ENCODE measurements around the gene ZMYND8. TPM values are rescaled to one million over a fixed set of nuclear protein-coding genes. Genes with fewer than 3 reads are reported as not detected.

The ZMYND8 gene
- total and polyA plus RNA-seq, 2 of the 8 experiments (the other 6 are each of a cell fraction or from before 2014, with no cell fraction given): 50.5 to 163 TPM

DNA sequence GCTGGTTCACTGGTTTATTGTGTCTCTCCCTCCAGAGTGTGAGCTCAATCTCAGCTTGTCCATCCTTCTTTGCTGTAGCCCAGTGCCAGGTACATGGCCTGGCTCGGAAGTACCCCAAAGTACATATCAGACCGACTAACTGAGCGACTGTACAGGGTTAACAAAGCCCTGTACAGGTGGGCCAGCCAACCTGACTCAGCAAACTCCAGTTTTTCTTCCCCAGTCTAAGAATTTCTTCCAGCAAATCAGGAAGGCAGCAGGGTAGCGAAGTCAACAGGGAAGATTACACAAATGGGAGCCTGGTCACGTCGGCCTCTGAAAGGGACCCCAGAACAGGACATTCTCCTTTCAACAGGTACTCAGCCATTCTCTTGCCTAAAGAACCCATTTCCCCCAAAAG, 31.3 kb downstream of the ZMYND8 start:
- H3K4ac ChIP-seq (replicated peaks; ENCODE audit: insufficient read length, low read depth, low read length): peak overlapping the region; percentile 69
- H2BK20ac ChIP-seq (ENCODE audit: low read length): no peak overlapping the region
- H3K9me3 ChIP-seq (ENCODE audit: insufficient read depth in 2 of 2, low read depth in 1 of 2, low read length in 1 of 2): no peaks in the 10 kb centered on the region
- no peak overlapping the region for H2BK120ac ChIP-seq (replicated peaks; ENCODE audit: low read depth, low read length)
- H2BK12ac ChIP-seq (ENCODE audit: low read depth, low read length): no peak overlapping the region
- no peak overlapping the region for H3K56ac ChIP-seq (replicated peaks; ENCODE audit: insufficient read length, low read depth, low read length)
- H4K8ac ChIP-seq (ENCODE audit: extremely low read depth, insufficient read depth, low read length): no peak overlapping the region
- peaks cover 2 to 4% of the 10 kb centered on the region in 2 experiments for H4K20me1 ChIP-seq (replicated peaks in 1 of 2; ENCODE audit: control insufficient read depth in 1 of 2, insufficient read depth in 2 of 2, low read length in 2 of 2)
- FAIRE-seq (no peak), DNase-seq (ENCODE audit: low read depth in 1 of 2, low spot score in 2 of 2) (no peak)
- 93% methylated on average over 6 of the region's 6 CpGs; no CpG with 5 or more reads in 1 of the 2 experiments for WGBS, 2 experiments (ENCODE audit: extremely low coverage in 1 of 2, insufficient coverage in 1 of 2, insufficient read length in 1 of 2, insufficient replicate concordance in 2 of 2, low coverage in 1 of 2, low lambda C conversion rate in 2 of 2, missing lambda C conversion rate in 1 of 2)
- no peak overlapping the region; the same call in 1 of the 2 replicates for H3K27ac ChIP-seq (ENCODE audit: low read depth, low read length)
- H3K27me3 ChIP-seq (replicated peaks in 1 of 4; ENCODE audit: control insufficient read depth in 3 of 4, extremely low read depth in 1 of 4, insufficient read depth in 3 of 4, low read length in 3 of 4): no peaks in the 10 kb centered on the region
- ChIA-PET CTCF (ENCODE audit: partially characterized antibody) (interaction anchor here (0.6 to 5.3 kb wide), 7 partner anchors 19 to 339 kb away, joined by 3 to 33 read pairs (median 3); partner anchors contain the start of gene ZMYND8), POLR2A (ENCODE audit: partially characterized antibody) (interaction anchor here (1.5 to 31.3 kb wide), 4 partner anchors 6 to 28 kb away, joined by 3 to 1191 read pairs (median 54); partner anchors contain the start of gene ZMYND8)
- peaks cover 0 to 6% (median 0%) of the 10 kb centered on the region in 4 experiments; a peak in 1 of 8 replicates for H3K36me3 ChIP-seq (ENCODE audit: control insufficient read depth in 2 of 4, insufficient read depth in 4 of 4, low read length in 3 of 4)
- H3K4me3 ChIP-seq (ENCODE audit: extremely low read depth in 1 of 4, insufficient read depth in 2 of 4, low read depth in 3 of 4, low read length in 4 of 4): no peak overlapping the region
- H3K4me2 ChIP-seq (ENCODE audit: insufficient read depth in 1 of 2, low read depth in 2 of 2, low read length in 2 of 2): no peak overlapping the region
- peak overlapping the region; percentile 6 for H4K5ac ChIP-seq (ENCODE audit: insufficient read length, low read depth, low read length)
- H3K9ac ChIP-seq (replicated peaks in 1 of 4; ENCODE audit: extremely low read depth in 1 of 4, low read depth in 3 of 4, low read length in 3 of 4): no peak overlapping the region
- H3K14ac ChIP-seq (ENCODE audit: insufficient read length): no peak overlapping the region
- H2BK5ac ChIP-seq (ENCODE audit: low read depth, low read length): peak overlapping the region; percentile 58; the same call in 1 of the 2 replicates
- peaks cover 2% of the 10 kb centered on the region; the same call in 1 of the 2 replicates for H3K23me2 ChIP-seq (ENCODE audit: low read depth, low read length)
- peak overlapping the region; percentile 71; the same call in 1 of the 2 replicates for H2AK5ac ChIP-seq (ENCODE audit: low read depth, low read length)
- no peak overlapping the region for H3K23ac ChIP-seq (ENCODE audit: insufficient read length)
- peaks cover 29 to 96% of the 10 kb centered on the region in 2 experiments for H3K79me2 ChIP-seq (ENCODE audit: control insufficient read depth in 1 of 2, insufficient read depth in 2 of 2, low read length in 2 of 2)
- peaks cover 19 to 44% (median 33%) of the 10 kb centered on the region in 4 experiments for H3K4me1 ChIP-seq (replicated peaks in 1 of 4; ENCODE audit: control insufficient read depth in 3 of 4, insufficient read depth in 4 of 4, low read length in 3 of 4)
- H2BK15ac ChIP-seq (ENCODE audit: low read length): 0 out of 2 replicates have a peak overlapping the region, but pooled peaks have one; percentile 33
- H4K91ac ChIP-seq (replicated peaks; ENCODE audit: insufficient read length, low read length): no peak overlapping the region
- peak overlapping the region; percentile 62 for H3K18ac ChIP-seq (ENCODE audit: extremely low read depth, low read length)
- H3K79me1 ChIP-seq (ENCODE audit: low read depth, low read length): peaks cover 25% of the 10 kb centered on the region
- no peak overlapping the region for H2AFZ ChIP-seq (ENCODE audit: low read length)
- TF ChIP-seq SUZ12 (IDR thresholded peaks at IDR 0.05; ENCODE audit: low read length) (no peak), SIRT6 (IDR thresholded peaks at IDR 0.05; ENCODE audit: low read length) (no peak), RAD21 (IDR thresholded peaks at IDR 0.05 in 1 of 2, conservative IDR thresholded peaks at IDR 0.05 in 1 of 2; ENCODE audit: low read depth in 2 of 2, low read length in 2 of 2) (no peak), CHD1 (IDR thresholded peaks at IDR 0.05; ENCODE audit: low read depth, low read length) (no peak), SP1 (IDR thresholded peaks at IDR 0.05; ENCODE audit: low read depth, low read length) (no peak), EP300 (IDR thresholded peaks at IDR 0.05; ENCODE audit: borderline replicate concordance in 1 of 2, low read depth in 2 of 2, low read length in 2 of 2) (no peak), EZH2 (IDR thresholded peaks at IDR 0.05; ENCODE audit: low read depth, low read length, severe bottlenecking) (no peak), PHF8 (conservative IDR thresholded peaks at IDR 0.05; ENCODE audit: low read depth, low read length) (no peak), TCF12 (IDR thresholded peaks at IDR 0.05; ENCODE audit: low read depth, low read length) (no peak), ZNF274 (IDR thresholded peaks at IDR 0.05; ENCODE audit: borderline replicate concordance, extremely low read depth, low read length) (no peak), JUN (IDR thresholded peaks at IDR 0.05; ENCODE audit: low read depth, low read length) (no peak)
- TF ChIP-seq, protein P1, sequence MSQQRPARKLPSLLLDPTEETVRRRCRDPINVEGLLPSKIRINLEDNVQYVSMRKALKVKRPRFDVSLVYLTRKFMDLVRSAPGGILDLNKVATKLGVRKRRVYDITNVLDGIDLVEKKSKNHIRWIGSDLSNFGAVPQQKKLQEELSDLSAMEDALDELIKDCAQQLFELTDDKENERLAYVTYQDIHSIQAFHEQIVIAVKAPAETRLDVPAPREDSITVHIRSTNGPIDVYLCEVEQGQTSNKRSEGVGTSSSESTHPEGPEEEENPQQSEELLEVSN (IDR thresholded peaks at IDR 0.05): no peak

All from H1 (cell line).